GM18505 (cell line): ENCODE data around the gene CYP4Z1.
"Not testable (repeated sequence)": the region's sequence is repeated elsewhere in the genome, so short reads cannot be mapped to it uniquely, and the experiment has no call there.

Experiments used
- ATAC-seq: cut with Tn5 transposase; IDR thresholded peaks from one replicate; pipeline ENCODE4 v1.9.1; 2021; ENCODE audit not compliant: unreplicated experiment
- POLR2A ChIP-seq: IDR thresholded peaks from 4 replicates; pipeline ENCODE4 v1.6.1; 2011; ENCODE audit warnings: borderline replicate concordance; ENCODE audit not compliant: insufficient read depth, insufficient read length; ENCODE audit errors: extremely low read depth

Gene CYP4Z1

GRCh38 chr1:47104816-47105215, 37.8 kb downstream of the CYP4Z1 start:
- TF ChIP-seq POLR2A: no peak
- no peak for ATAC-seq

DNA sequence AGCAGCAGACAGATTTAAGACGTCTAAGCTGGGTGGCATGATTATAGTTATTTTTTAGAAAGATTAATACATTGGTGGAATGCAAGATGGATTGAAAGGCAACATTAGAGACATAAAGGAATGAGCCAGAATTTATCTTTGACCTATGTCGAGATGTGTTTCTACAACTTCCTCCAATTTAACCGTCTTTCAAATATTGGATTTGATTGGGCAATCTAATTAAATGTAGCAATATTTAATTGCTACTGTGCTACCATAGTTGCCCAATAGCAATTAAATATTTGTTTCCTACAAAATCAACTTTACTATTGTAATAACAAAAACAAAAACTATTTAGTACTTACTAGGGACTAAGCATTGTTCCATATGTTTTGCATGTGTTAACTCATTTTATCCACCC, 39.8 kb downstream of the CYP4Z1 start:
- TF ChIP-seq POLR2A: no peak
- ATAC-seq: no peak

GRCh38 chr1:47107851-47108574, 41.0 kb downstream of the CYP4Z1 start:
- not testable (repeated sequence) for ATAC-seq

DNA sequence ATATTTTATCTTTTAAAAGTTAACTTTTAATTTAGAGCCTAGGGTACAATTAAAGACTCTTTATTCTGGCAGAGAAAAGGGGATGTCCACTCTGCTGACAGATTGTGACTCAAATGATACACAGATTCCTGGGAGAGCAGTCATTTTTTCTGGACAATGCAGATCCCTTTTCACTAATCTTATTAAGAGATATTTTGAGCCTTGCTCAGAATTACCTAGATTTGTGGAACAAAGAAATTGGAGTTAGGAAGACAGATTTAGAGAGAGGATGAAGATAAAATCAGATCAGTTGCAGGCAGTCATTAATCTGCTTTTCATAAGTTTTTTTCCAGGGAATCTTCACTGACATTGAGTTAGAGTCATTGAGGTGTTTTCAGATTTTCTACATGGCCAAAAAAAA, 42.5 kb downstream of the CYP4Z1 start:
- ATAC-seq: not testable (repeated sequence)

DNA sequence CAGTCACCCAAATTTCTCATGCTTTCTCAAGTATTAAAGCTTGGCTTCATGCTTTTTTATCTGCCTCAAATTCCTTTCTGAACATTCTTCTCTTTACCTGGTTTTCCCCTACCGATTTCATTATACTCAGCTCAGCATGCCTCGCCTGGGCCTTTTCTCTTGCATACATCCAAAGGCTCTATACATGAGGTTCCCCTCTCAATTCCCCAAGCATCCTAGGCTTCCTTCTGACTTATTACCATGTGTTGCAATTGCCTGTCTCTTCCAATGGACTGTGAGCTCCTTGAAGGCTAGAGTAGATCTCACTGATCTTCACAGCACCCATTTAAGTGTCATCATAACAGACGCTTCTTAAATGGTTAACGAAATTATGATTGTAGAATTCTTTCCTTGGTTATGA, 46.1 kb downstream of the CYP4Z1 start:
- TF ChIP-seq POLR2A: no peak
- no peak for ATAC-seq

- not testable (repeated sequence) for ATAC-seq
Observed at GRCh38 chr1:47121039-47121438, 54.0 kb downstream of the CYP4Z1 start.

DNA sequence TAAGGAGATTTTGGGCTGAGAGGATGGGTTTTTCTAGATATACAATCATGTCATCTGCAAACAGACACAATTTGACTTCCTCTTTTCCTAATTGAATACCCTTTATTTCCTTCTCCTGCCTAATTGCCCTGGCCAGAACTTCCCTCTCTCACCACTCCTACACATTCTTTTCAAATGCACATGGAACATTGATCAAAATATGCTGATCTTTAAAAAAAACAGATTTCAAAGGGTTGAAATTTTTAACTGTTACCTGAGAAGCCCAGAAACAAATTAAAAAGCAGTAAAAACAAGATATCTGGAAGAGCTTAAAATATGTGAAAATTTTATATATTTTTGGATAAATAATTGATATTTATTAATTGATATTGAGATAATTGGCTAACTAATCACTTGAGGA, 57.8 kb downstream of the CYP4Z1 start:
- ATAC-seq: not testable (repeated sequence)

DNA sequence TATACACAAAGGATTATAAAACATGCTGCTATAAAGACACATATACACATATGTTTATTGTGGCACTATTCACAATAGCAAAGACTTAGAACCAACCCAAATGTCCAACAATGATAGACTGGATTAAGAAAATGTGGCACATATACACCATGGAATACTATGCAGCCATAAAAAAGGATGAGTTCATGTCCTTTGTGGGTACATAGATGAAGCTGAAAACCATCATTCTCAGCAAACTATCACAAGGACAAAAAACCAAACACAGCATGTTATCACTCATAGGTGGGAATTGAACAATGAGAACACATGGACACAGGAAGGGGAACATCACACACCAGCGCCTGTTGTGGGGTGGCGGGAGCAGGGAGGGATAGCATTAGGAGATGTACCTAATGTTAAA, 60.0 kb downstream of the CYP4Z1 start:
- ATAC-seq: not testable (repeated sequence)

DNA sequence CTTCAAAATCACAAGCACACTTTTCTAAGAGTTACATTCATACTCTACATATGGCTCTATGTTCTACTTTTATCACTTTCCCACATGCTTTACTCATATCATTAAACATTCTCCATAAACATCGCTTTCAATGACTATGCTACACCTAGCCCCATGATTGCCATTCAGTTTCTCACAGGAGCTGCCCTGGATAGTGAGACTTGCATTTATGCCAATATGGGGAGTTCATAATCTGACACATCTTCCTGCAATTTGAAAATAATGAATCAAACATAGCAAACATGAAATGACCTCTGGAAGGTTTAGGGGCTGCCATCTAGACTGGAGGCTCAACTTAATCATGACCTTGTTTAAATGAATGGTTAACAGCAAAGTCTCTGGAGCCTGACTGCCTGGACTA, 61.2 kb downstream of the CYP4Z1 start:
- no peak for ATAC-seq
- no peak for TF ChIP-seq POLR2A

DNA sequence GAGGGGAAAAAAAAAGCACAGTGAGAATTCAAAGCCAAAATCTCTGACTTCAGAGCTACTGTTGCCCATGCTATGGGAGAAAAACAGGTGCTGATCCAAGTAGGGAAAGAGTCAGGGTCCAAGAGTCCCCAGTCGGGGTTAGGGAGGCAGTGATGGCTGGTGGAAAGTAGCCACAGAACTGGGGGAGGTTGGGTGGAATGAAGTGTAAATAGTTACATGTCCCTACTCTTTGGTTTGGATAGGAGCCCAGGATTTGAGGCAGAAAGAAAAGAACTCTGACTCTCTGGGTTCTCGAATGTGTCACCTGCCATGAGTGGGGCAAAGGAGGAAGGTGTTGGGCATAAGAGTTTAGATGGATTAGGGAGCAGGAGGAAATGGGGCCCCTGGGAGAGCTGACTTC, 61.8 kb downstream of the CYP4Z1 start:
- not testable (repeated sequence) for ATAC-seq

DNA sequence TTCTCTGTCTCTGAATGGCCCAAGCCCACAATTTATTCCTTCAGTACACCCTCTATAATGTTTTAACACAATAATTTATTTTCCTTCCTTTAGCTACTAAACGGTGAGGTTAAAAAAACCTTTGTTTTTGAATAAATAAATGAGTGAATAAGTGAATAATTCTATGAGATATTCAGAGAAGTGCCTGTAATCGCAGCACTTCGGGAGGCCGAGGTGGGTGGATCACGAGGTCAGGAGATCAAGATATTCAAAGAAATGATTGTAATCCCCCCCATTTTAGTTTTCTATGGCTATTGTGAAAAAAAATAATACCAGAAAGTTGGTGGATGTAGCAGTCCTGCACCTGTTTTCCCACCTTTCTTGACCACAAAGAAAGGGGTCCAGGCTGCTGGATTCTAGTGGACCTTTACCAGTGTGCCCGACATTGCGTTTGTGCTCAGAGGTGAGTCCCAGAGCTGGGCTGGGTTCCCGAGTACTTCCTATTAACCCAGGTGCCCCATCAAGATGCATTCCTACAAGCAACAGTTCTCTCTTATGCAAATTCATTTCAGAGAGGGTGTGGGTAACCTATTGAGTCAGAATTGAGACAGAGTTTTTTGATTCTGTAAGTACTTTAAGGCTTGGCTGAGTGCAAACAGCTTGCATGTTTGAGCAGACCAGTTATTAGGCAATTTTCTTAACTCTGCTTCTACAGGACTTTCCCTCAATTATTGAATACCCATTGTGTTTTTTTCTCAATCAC, 62.6 kb downstream of the CYP4Z1 start:
- ATAC-seq: not testable (repeated sequence)

DNA sequence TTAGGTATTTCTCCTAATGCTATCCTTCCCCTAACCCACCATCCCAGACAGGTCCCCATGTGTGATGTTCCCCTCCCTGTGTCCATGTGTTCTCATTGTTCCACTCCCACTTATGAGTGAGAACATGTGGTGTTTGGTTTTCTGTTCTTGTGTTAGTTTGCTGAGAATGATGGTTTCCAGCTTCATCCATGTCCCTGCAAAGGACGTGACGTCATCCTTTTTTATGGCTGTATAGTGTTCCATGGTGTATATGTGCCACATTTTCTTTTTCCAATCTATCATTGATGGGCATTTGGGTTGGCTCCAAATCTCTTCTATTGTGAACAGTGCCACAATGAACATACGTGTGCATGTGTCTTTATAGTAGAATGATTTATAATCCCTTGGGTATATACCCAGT, 65.6 kb downstream of the CYP4Z1 start:
- ATAC-seq: not testable (repeated sequence)

- no peak for ATAC-seq
- TF ChIP-seq POLR2A: no peak
Observed at GRCh38 chr1:47137198-47137597, 70.2 kb downstream of the CYP4Z1 start, which contains the start of gene CYP4A22. CYP4A22 (plus strand) TSS chr1:47137441; CDS start chr1:47137486, 45 bp downstream.

DNA sequence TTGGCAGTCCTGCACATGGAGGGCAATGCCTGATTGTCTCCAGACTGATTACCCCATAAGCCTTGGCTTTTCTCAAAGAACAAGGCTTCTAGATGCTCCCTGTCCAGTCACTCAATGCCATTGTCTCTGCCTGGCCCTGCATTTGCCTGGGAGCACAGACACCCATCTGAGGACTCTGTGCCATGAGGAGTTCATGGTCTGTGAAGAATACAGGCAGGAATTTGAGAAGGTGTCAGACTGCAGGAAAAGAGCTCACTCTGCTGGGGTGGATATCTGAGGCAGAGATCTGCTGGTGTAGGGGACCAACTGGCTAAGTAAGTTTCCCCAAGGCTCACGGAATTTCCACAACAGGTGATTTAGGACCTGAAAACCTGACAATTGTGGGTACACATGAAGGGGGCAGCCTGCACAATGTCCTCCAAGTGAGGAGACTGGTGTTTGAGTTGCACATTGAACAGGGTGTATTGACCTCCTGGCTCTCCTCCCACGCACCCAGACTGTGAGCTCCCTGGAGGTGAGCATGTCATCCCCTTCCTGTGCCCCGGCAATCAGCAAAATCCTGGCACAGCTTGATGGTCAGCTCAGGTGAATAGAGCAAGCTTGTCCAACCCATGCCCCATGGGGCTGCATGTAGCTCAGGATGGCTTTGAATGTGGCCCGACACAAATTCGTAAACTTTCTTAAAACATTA, 71.0 kb downstream of the CYP4Z1 start:
- no peak for ATAC-seq
- no peak for TF ChIP-seq POLR2A

GRCh38 chr1:47140358-47140757, 73.3 kb downstream of the CYP4Z1 start:
- not testable (repeated sequence) for ATAC-seq

- ATAC-seq: not testable (repeated sequence)
Observed at GRCh38 chr1:47143654-47144053, 76.6 kb downstream of the CYP4Z1 start.

DNA sequence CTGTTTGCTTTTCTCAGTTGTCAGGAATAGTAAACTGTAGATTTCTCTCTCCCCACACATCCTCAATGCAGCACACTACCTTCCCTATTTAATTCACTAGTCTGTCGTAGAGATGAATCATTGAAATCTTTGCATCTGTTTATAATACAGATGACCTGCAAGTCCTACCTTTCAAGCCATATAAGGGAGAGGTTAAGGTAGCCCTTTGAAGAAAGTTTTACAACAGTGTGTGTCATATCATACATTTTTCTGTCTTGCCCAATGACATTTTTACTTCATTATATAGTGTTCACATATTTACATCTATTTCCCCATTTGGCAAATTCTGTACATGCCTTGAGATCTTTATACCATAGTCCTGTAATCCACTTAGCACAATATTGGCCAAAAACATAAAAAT, 79.5 kb downstream of the CYP4Z1 start:
- not testable (repeated sequence) for ATAC-seq
